ENCODE data around the gene ACAA2. TPM values are rescaled to one million over a fixed set of nuclear protein-coding genes. Genes with fewer than 3 reads are reported as not detected.
A peak's percentile ranks its signal among the peaks of the same experiment; 100 is the strongest.

Gene ACAA2
- total RNA-seq, 1 experiment from 2014 or later = 136 TPM

DNA sequence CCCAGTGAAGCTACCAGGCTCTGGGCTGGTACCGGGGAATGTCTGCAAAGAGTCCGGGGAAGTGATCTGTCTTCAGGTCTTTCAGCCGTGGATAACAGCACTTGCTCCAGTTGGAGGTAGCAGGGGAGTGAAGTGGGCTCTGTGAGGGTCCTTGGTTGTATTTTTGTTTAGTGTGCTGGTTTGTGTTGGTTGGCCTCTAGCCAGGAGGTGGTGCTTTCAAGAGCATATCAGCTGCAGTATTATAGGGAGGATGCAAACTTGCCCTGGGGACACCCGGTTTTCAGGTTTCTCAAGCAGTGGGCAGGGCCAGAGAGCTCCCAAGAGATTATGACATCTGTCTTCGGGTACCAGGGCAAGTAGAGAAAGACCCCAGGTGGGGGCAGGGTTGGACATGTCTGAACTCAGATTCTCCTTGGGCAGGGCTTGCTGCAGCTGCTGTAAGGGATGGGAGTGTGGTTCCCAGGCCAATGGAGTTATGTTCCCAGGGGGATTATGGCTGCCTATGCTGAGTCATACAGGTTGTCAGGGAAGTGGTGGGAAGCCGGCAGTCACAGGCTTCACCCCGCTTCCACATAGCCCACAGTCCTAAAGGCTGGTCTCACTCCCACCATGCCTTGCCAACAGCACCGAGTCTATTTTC, 34.4 kb downstream of the ACAA2 start:
- Mint-ChIP-seq H3K27me3 (ENCODE audit: low read depth) (peaks cover 3% of the 10 kb centered on the region; the same call in 1 of the 2 replicates), H3K4me3 (no peak overlapping the region), H3K36me3 (peaks cover 52% of the 10 kb centered on the region), H3K27ac (no peak overlapping the region; the same call in 1 of the 2 replicates), H3K9me3 (peaks cover 20% of the 10 kb centered on the region), H3K4me1 (no peaks in the 10 kb centered on the region)
- ATAC-seq = no peak; the same call in 1 of the 2 replicates
- ChIA-PET CTCF (interaction anchor here (1.1 to 2.2 kb wide), 3 partner anchors 12 to 268 kb away, joined by 3 to 8 read pairs (median 3); no protein-coding TSS in a partner anchor), POLR2A (no interaction called here)
- DNase-seq (ENCODE audit: low spot score) = no peak
- TF ChIP-seq NFE2L1 (CRISPR knock-in tag; IDR thresholded peaks at IDR 0.05) (0 out of 2 replicates have a peak, but pooled peaks have one; percentile 33), NFYB (CRISPR knock-in tag; conservative IDR thresholded peaks at IDR 0.05; ENCODE audit: low read depth) (no peak)

GRCh38 chr18:49769047-49769728, 44.1 kb downstream of the ACAA2 start:
- ChIA-PET CTCF (interaction anchor here (0.7 to 0.8 kb wide), 2 partner anchors 88 to 89 kb away, joined by 3 read pairs; no protein-coding TSS in a partner anchor), POLR2A (no interaction called here)
- ATAC-seq = no peak

DNA sequence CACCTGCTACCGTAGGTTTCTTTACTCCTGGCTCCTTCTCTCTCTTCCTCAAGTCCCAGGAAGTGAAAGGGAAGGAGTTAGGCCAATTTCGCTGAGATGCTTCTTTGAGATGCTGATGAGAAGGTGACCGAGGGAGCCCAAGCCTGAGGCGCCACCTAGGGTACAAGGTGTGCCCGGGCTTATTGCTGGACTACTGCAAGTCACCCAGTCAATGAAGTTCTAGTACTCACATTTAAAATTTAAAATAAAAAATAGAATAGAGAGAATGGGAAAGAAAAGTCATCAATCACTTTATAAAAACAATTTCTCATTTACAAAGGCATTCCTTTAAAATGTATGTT, 45.3 kb downstream of the ACAA2 start:
- CTCF ChIA-PET = interaction anchor here (0.8 to 3.6 kb wide), 10 partner anchors 9 to 303 kb away, joined by 3 to 25 read pairs (median 4); no protein-coding TSS in a partner anchor
- ATAC-seq = peak; percentile 94

More at GRCh38 chr18:49769047-49769728, 44.1 kb downstream of the ACAA2 start:
- DNase-seq (ENCODE audit: low spot score) = no peak
- H3K27me3 Mint-ChIP-seq (ENCODE audit: low read depth) = peaks cover 3% of the 10 kb centered on the region; the same call in 1 of the 2 replicates
- no peak overlapping the region for H3K4me3 Mint-ChIP-seq
- H3K4me1 Mint-ChIP-seq = peaks cover 10% of the 10 kb centered on the region
- H3K9me3 Mint-ChIP-seq = peaks cover 3% of the 10 kb centered on the region; the same call in 1 of the 2 replicates
- H3K36me3 Mint-ChIP-seq = no peaks in the 10 kb centered on the region
- no peak overlapping the region for H3K27ac Mint-ChIP-seq
- TF ChIP-seq SOX15 (CRISPR knock-in tag; IDR thresholded peaks at IDR 0.05) = no peak

GRCh38 chr18:49767111-49768050, 46.0 kb downstream of the ACAA2 start:
- no peaks in the 10 kb centered on the region for H3K9me3 Mint-ChIP-seq
- ATAC-seq (no peak), DNase-seq (ENCODE audit: low spot score) (no peak)
- no peaks in the 10 kb centered on the region for H3K27me3 Mint-ChIP-seq (ENCODE audit: low read depth)
- POLR2A ChIA-PET = no interaction called here
- H3K4me3 Mint-ChIP-seq = no peak overlapping the region
- H3K4me1 Mint-ChIP-seq = peaks cover 10% of the 10 kb centered on the region
- CTCF ChIA-PET = interaction anchor here (0.8 to 3.6 kb wide), 13 partner anchors 8 to 302 kb away, joined by 3 to 25 read pairs (median 3); no protein-coding TSS in a partner anchor
- no peaks in the 10 kb centered on the region for H3K36me3 Mint-ChIP-seq
- no peak overlapping the region for H3K27ac Mint-ChIP-seq
- TF ChIP-seq, protein P1, sequence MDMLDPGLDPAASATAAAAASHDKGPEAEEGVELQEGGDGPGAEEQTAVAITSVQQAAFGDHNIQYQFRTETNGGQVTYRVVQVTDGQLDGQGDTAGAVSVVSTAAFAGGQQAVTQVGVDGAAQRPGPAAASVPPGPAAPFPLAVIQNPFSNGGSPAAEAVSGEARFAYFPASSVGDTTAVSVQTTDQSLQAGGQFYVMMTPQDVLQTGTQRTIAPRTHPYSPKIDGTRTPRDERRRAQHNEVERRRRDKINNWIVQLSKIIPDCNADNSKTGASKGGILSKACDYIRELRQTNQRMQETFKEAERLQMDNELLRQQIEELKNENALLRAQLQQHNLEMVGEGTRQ (CRISPR knock-in tag; IDR thresholded peaks at IDR 0.05) = no peak
- TF ChIP-seq TEAD4 (CRISPR knock-in tag; IDR thresholded peaks at IDR 0.05) (no peak), NR2C2 (CRISPR knock-in tag; IDR thresholded peaks at IDR 0.05) (no peak), ZNF532 (CRISPR knock-in tag; IDR thresholded peaks at IDR 0.05; ENCODE audit: borderline replicate concordance) (no peak), ZNF425 (CRISPR knock-in tag; conservative IDR thresholded peaks at IDR 0.05) (no peak), MAX (CRISPR knock-in tag; IDR thresholded peaks at IDR 0.05) (no peak), ZNF263 (CRISPR knock-in tag; IDR thresholded peaks at IDR 0.05; ENCODE audit: low read depth) (no peak)

More for the DNA sequence above, 45.3 kb downstream of the ACAA2 start:
- Mint-ChIP-seq H3K4me3 (no peak overlapping the region), H3K4me1 (peaks cover 10% of the 10 kb centered on the region), H3K36me3 (no peaks in the 10 kb centered on the region), H3K27ac (no peak overlapping the region), H3K27me3 (ENCODE audit: low read depth) (no peaks in the 10 kb centered on the region), H3K9me3 (no peaks in the 10 kb centered on the region)
- peak; percentile 39; the same call in 1 of the 2 replicates for TF ChIP-seq CTCF (IDR thresholded peaks at IDR 0.05)
- TF ChIP-seq ZNF671 (CRISPR knock-in tag; IDR thresholded peaks at IDR 0.05) = no peak
- DNase-seq (ENCODE audit: low spot score) = peak; percentile 80
- POLR2A ChIA-PET = no interaction called here

Measured in WTC11 (cell line).